HG02884 (cell line): Measurements from ENCODE around the gene ASPHD2.
A peak's percentile ranks its signal among the peaks of the same experiment; 100 is the strongest.

Source experiments
- ATAC-seq: cut with Tn5 transposase; IDR thresholded peaks from one replicate; pipeline ENCODE4 v1.9.1; 2021; ENCODE audit warnings: mild to moderate bottlenecking, moderate library complexity; ENCODE audit not compliant: unreplicated experiment

Gene ASPHD2

DNA sequence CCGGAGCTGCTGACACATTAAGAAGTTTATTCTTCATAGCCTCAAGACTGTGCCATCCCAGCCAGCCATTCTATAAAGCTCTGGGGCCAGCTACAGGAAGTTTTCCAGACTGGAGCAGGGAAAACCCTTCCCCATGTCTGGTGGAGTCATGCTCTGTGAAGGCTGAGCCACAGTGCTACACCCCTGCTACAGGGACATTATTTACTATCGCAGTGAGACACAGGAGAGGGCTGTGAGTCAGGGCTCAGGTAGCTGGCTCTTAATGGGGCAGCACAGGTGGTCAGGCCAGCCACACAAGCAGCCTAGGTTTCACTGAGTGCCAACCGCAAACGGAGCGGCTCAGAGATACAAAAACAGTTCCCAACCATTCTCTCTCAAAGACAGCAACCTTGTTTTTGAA lies 42.5 kb downstream of the ASPHD2 start:
- no peak for ATAC-seq

DNA sequence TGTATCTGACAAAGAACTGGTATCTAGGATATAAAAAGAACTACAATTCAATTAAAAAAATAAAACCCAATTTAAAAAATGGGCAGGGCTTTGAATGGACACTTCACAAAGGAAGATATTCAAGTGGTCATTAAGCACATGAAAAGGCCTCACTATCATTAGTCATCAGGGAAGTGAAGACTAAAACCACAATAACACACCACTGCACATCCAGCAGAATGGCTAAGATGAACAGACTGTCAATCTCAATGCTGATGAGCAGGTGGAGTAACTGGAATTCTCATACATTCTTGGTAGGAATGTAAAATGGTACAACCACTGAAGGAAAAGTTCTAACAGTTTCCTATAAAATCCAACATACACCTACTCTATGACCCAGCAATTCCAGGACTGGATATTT lies 45.6 kb downstream of the ASPHD2 start:
- ATAC-seq, result no peak

DNA sequence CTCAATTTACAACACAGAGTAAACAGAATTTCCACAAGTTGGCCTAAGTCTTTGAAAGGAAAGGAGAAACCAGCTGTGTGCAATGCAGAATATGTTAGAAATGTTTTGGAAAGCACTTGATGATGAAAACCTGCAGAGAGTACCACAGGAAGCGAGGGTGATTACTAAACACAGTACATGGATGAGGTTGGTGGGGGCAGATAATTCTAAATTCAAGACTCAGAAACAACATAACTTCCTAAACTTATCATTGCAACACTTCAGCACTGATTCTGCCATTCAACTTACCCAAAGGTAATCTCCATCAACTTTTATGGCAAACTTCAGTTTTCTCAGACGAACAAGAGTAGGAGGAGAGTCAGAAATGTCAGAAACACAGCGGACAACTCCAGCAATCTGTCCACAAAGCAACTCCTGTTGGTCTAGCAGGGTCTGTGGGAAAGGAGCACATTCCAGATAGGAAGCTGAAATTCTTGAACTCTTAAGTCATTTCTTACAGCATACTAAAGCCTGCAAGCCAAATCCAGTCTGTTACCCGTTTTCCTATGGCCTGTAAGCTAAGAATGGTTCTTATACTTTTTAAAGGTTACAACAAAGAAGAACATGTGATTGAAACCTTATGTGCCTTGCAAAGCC lies 47.8 kb downstream of the ASPHD2 start:
- no peak for ATAC-seq

DNA sequence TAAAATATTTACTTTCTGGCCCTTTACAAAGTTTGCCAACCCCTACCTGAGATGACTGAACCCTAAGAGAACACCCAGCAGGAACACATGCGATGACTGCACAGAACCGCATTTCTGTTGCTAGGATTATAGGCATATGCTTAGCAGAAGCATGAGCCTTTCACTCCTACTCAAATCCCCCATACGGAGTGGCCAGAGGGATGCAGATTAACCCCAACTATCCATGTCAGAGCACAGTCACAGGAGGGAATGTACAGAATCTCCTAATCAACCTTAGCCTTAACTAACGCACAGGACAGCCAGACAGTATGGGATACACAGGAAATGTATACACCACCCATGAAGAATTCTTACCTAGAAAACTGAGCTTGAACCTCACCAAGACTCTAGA lies 48.3 kb downstream of the ASPHD2 start:
- no peak for ATAC-seq

DNA sequence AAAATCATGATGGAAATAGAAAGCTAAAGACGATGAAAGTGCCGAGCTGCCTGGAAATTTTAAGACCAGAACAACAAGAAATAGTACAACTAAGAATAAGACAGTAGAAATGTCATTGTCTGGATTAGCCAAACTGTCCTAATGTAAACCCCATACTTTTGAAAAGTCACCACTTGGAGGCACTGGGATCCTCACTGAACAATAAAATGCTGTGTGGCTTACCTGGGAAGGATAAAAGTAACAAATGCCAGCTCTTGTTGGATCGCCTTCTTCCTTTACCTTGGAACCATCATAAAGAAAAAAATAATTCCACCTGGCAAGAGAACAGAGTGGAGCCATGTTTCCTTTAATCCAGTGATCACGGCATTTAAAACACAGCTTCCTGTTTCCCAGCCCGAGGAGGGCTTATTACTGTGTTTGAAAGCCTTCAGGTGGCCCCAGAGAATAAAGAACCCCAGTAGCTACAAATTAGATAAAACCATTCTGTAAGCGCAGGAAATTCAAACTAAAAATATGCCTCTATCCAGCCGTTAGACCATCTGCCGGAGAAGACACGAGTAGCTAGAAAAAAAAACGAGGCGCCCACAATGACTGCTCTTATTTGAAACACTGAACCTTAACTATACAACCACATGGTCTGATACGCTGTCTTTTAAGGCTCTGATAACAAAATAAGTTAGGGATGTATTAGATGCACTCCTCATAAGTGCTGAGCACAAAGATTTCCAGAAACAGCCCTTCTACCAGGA lies 50.2 kb downstream of the ASPHD2 start:
- no peak for ATAC-seq

DNA sequence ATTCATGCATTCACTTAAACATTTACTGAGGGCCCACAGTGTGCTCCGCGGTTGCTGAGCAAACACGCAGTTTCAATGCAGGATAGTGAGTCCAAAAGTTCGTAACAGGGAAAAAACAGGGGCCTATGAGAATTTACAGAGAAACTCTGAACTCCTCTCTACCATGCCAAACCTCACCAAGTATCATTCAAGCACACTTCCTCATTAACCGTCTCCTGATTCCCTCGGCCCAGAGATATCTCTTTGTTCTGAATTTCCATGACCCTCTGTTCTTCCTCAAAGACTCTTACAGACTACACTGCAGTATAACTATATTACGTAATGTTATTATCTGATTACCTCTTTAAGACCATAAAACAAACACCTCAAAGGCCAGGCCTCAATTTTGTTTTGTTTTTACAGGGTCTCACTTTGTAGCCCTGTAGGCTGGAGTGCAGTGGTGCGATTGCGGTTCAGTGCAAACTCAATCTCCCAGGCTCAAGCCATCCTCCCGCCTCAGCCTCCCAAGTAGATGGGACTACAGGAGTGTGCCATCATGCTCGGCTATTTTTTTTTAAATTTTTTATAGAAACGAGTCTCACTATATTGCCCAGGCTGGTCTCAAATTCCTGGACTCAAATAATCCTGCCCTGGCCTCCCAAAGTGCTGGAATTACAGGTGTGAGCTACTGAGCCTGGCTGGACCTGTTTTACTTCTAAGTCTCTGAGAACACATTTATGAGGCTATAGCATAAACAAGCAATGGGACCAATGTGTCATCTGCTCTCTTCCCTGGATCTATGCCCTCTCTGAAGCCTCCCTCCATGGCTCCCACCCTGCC lies 50.9 kb downstream of the ASPHD2 start:
- no peak for ATAC-seq

DNA sequence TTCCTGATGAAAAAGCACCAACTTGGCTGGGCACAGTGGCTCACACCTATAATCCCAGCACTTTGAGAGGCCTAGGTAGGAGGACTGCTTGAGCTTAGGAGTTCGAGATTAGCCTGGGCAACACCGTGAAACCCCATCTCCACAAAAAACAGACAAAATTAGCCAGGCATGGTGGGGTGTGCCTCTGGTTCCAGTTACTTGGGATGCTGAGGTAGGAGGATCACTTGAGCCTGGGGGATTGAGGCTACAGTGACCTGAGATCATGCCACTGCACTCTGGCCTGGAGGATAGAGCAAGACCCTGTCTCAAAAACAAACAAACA lies 51.5 kb downstream of the ASPHD2 start:
- ATAC-seq, result no peak

DNA sequence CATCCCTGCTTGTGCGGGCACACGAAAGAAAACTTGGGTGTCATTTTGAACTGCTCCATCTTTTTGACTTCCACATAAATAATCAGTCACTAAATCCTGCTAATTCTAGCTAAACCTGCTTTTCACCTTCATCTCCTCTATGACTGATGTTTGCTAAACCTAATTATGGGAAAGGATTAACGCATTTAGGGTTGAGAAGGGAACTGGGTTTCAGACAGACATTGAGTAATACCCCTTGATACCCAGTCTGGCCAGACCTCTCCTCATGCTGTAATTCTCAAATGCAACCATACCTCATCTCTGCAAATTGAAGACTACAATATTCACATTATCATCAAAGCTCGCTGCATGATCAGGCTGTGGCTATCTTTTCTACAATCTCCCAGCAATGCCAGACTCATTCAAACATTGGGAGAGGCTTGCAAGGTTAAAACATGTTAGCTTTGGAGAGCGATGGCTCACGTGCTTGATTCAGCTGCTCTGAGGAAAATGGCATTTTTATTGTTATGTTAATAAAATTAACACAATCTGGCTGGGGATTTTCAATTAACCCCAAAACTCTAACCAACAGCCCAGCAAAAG lies 52.1 kb downstream of the ASPHD2 start:
- ATAC-seq, result no peak

DNA sequence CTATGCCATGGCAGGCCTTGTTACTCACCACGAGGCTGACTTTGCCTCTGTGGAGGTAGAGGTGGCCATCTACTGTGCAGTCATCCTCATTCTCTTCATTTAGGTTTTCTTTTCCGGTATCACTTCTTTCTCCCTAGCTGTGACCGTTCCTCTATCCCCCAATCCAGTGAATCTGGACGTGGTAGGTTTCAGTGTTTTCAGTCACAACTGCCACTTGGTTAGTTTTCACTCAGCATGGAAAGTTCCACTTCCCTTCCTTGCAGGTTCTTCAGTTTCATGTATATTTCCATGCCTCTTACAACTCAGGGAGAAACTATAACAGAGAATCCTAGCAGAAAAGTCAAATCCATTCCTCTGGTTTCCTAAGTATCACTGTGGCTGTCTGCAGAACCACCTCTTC lies 52.6 kb downstream of the ASPHD2 start:
- ATAC-seq, result no peak

DNA sequence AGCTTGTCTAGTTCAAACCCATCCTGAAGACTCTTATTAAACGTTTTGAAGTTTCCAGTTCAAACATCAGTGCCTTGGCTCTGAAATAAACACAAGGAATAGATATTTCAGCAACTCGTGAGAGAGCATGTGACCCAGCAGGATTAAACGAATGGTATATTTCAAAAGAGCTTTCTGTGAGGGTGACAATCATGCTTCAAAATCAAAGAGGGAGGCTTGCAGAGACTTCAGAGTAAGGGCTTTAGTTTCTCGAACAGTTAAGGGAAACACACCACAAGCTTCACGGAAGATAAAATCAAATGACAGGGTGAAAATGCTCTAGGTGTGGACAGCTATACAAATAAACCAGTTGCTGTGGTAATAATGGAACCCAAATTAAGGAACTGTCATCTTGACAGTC lies 53.1 kb downstream of the ASPHD2 start:
- ATAC-seq, result no peak

DNA sequence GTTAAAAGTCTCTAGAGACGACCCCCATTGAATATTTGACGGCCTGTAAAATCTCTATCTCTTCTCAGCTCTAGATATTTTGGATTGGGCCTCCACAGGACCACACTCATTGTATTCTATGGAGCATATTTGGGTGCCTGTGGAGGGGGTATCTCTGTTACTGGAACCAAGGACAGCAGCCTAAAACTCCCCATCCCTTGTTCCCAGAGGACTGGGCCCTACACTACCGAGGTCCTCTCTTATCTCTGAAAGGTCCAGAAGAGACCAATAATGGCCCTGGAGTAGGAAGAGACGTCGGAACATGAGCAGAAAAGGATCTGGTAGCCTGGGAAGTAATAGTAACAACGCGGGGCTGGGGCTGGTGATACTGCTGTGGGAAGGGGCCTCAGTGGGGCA lies 54.0 kb downstream of the ASPHD2 start:
- no peak for ATAC-seq

DNA sequence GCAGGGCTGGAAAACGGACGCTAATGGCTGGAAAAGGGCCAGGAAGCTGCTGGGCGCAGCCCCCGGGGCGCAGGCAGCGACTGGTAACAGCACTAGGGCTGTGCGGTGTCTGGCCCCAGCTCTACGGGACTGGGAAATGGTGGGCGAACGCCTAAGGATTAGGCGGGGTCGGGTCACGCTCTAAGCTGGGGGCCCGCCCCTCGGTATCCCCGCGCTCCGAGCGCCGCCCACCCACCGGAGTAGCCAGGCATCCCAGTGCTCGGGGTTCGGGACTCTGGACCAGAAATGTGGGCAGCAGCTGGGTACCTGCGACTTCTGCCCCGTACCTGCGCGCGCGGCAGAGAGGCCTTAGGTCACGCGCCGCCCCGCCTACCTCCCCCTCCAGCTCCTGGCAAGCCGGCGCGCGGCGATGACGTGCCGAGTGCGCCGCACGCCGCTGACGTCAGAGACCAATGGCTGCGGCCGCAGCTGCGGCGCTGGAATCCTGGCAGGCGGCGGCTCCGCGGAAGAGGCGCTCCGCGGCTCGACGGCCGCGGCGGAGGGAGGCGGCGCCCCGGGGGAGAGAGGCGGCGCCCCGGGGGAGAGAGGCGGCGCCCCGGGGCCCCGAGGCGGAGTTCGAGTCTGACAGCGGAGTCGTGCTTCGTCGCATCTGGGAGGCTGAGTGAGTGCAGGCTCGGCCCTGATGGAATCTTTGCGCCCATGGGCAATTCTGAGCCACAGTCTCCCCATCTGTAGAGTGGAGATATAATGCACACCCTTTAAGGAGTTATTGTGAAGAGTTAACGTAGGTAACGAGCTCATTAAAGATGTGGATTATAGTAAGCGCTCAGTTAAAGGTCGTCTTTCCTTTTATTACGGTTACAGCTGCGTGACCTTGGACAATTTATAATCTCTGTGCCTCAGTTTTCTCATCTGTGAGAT lies 54.6 kb downstream of the ASPHD2 start, which contains the start of the genes HPS4 and SRRD:
TSS of gene HPS4 (minus strand) at position 345 of the 921 bp plus-strand sequence. CDS start 2,021 bp downstream, outside the sequence.
TSS of gene SRRD (plus strand) at position 439 of the 921 bp plus-strand sequence. CDS start at position 453, 14 bp downstream.
- peak; percentile 64 for ATAC-seq

DNA sequence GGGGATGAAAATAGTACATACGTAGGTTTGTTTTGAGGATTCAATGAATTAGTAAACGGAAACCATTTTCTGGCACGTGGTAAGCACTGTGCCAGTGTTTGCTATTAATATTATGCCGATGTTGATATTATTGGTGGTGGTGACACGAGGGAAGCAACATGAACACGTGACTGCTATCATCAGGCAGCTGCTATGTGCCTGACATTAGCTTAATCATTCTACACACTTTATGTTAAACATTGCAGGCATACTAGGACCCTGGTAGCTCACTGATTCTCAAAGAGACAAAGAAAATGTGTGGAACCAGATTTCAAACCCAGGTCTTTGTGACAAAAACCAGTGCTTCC lies 55.3 kb downstream of the ASPHD2 start:
- no peak for ATAC-seq

DNA sequence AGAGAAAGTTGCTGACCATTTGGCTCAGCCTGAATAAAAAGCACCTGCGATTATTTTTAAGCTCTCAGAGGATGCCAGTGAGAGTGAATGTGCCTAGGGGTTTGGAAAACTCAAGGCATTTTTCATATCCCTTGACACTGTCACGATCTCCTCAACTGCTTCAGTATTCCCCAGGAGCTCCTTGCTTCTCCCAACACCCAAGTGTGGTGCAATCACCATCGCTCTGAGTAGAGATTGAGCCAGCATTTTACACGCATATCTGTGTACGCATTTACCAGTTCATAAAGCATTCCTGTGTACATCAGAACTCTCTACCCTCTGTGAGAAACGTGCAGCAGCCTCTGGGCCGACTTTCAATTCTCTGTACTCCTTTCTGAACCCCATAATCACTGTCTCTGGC lies 56.0 kb downstream of the ASPHD2 start:
- no peak for ATAC-seq

DNA sequence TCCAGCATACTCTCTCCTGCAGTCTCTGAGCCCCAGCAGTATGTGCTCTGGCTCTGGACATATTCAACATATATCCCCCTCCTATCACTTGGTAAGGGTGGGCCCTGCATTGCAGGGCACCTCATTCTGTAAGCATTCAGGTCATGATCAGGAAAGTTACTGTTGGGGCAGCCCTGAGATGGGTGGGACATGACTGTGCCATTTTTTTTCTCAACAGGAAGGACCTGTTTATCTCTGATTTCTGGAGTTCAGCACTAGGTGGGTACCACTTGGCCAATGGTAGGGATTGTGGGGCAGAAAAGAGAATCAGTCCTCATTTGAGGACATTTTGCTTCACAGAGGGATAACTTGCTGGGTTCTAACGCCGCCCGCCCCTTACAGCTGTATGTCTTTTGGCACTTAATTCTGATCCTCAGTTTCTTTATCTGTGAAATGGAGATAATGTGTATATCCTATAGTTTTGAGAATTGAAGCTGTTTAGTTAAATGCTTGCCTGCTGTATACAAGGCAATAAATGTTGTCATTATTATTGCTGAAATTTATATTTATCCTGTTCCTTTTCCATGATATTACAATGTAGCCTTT lies 56.8 kb downstream of the ASPHD2 start:
- no peak for ATAC-seq

DNA sequence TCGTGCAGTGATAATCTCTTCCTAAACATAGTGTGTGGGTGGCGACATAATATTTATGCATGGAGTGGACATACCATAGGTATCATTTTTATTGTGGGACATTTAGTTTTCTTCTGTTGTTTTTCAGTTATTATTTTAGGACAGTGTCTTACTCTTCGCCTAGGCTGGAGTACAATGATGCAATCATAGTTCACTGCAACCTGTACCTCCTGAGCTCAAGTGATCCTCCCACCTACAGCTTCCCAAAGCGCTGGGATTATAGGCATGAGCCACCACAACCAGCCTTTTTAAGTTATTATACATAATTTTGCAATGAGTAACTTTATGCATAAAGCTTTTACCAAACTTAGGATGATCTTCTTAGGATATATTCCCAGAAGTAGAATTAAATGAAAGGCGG lies 57.3 kb downstream of the ASPHD2 start:
- ATAC-seq, result no peak

DNA sequence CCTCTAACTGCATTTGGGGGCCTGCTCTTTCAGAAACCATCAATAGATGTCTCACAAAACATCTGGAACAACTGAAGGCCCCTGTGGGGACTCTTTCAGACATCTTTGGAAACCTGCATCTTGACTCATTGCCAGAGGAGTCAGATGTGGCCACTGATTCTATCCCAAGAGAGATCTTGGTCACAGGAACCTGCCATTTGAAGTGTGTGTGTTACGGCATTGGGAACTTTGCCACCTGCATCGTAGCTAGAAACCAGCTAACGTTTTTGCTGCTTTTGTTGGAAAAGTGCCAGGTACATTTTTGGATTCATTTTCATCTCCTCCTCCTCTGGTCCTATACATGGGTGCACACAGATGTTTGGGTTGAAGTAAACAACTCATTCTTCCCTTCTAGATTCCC lies 58.9 kb downstream of the ASPHD2 start:
- no peak for ATAC-seq

DNA sequence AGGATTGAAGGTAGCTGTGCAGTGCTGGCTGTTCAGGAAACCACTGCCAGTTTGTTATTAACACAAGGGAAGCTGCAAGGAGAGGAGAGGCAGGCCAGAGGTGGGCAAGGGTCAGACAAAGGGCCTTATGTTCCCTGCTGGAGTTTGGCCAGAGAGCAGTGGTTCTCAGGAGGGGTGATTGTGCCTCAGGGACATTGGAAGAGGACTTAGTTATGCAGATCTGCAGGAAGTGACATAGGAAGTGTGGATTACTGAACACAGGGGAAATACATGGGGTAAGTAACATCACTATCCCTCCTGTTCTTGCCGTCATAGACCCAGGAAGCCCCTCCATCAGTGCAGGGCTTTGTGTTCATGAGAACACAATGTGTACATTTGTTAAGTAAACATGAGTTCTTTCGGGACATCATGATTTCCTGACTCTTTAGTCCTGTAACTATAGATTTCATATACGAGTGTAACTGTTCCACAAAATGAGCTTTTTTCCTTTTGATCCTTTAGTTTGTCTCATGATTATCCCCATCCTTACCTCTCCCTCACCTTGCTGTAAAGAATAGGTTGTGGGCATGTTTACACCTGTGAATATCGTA lies 60.5 kb downstream of the ASPHD2 start:
- ATAC-seq, result no peak

DNA sequence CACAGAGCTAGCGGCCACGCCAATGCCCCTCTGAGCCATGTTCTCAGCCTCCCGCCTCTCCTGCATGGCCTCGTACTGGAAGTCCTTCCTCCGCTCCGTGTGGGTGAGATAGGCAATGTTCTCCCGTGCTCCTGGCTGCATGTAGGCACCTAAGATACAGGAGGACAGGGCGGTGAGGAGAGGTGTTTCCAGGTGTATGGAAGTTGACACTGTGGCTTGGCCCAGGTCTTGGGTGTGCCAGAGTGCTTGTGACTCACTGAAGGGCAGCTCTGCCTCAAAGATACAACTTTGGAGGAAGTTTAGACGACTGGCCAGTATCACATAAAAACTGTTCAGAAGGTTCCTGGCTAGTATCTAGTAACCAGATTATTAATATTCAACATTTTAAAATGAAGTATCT lies 63.2 kb downstream of the ASPHD2 start:
- no peak for ATAC-seq

DNA sequence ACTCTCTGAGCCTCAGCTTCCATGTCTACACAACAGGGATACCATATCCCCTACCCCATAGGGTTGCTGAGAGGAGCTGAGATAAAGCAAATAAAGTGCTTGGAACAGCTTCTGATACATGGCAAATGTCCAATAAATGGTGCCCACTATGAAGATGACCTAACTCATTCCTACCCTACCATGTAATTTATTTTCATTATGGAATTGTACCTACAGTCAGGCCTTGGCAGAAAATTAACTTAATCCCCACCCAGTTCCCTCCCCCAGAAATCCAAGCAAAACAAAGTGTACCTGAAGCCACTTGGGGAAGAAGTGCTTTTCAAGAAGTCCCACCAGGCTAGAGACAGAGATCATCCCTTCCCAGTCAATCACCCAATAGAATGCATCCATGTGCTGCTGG lies 65.4 kb downstream of the ASPHD2 start:
- ATAC-seq, result no peak
